Measurements from ENCODE around the gene STARD10. TPM values are rescaled to one million over a fixed set of nuclear protein-coding genes. Genes with fewer than 3 reads are reported as not detected.

STARD10 gene
- total RNA-seq: 100 to 1,000 TPM in 5 of 6 donors, 10 to 100 TPM in 1; 99.5 to 187 (median 153) TPM
- polyA plus RNA-seq: 100 to 1,000 TPM; 201 to 366 TPM

- Histone ChIP-seq H3K4me3 (peak within 1 kb of the TSS; percentile 40 to 58 (median 52)), H3K36me3 (no peaks in the 10 kb centered on the region), H3K27me3 (no peaks in the 10 kb centered on the region), H3K4me1 (peaks cover 0 to 11% (median 9%) of the 10 kb centered on the region in 3 donors), H3K9me3 (no peaks in the 10 kb centered on the region), H3K27ac (peak within 1 kb of the TSS; percentile 79 to 95 (median 83))
- intact Hi-C loops (cut with DNase I): loop anchor here in 1 of 3 donors (5.0 kb wide), 1 partner anchor 66 kb away; no protein-coding TSS in a partner anchor
- ATAC-seq (peak; percentile 96 to 99 (median 97)), DNase-seq (peak; percentile 93 to 99 (median 96)), FAIRE-seq (peak; percentile 59)
- peak; percentile 93 to 99 (median 96) for TF ChIP-seq CTCF (IDR thresholded peaks at IDR 0.05)
- WGBS, 2 donors: 1% methylated on average over 53 to 55 of the region's 55 CpGs
Observed at GRCh38 chr11:72793425-72794367, at the start of gene STARD10. Gene STARD10, minus strand, starts transcription at chr11:72794047. Its CDS starts 12,866 bp downstream, at chr11:72781181.

DNA sequence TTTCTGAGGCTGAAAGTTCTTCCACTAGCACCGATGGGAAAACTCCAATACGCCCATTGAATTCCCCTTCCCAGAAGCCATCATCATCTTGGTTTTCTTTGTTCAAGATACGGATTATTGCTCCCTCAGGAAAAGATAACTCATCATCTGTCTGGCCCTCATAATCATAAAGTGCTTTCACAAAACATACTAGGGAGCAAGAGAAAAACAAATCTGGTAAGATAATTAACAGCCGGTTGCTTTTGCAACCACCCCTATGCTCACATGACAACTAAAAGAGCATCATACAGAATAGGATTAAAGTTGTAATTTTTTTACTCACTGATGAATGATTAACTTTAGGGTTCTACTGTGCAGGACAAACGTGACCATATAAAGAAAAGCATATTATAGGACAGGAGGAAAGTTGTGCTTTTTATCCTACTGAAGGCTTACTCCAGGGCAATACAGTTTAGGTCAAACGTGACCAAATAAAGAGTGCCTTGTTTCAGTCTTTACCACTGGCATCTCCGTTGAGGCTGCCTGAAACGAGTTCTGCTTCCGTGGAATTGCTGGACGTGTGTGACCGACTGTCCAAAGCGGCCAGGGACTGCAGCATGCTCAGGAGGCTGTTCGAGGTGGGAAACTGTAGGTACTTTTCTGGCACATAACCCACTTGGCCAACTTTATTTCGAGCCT is 48.9 kb upstream of the STARD10 start:
- DNase-seq (no peak), FAIRE-seq (no peak), ATAC-seq (no peak)
- Histone ChIP-seq H3K9me3 (no peaks in the 10 kb centered on the region), H3K4me3 (no peak overlapping the region), H3K27me3 (no peaks in the 10 kb centered on the region), H3K4me1 (no peaks in the 10 kb centered on the region), H3K36me3 (peaks cover 0 to 32% (median 5%) of the 10 kb centered on the region in 3 donors), H3K27ac (no peak overlapping the region)
- intact Hi-C loops (cut with DNase I): no loop called here
- no peak for TF ChIP-seq CTCF (IDR thresholded peaks at IDR 0.05)
- 84 to 89% methylated on average over 14 of the region's 14 CpGs for WGBS, 2 donors

DNA sequence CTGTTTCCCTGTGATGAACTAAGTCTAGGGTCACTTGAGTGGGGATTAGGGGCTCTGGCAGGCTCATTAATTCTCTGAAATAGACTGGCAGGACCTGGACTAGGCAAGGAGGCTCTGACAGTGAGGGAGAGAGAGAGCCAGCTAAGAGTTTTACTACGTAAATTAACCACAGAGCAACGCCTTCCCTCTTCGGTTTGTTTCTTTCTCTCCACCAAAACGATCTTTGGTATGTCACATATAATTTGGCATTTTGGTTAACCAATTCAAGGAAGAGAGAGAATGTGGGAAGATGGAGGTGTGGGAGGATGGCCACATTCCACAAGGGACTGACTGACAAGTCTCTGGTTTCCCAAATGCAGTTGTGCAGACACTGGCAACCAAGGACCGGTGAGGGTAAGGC is 48.3 kb upstream of the STARD10 start:
- no peaks in the 10 kb centered on the region for H3K27me3 ChIP-seq
- FAIRE-seq (no peak), ATAC-seq (no peak), DNase-seq (no peak)
- peaks cover 0 to 32% (median 5%) of the 10 kb centered on the region in 3 donors for H3K36me3 ChIP-seq
- WGBS, 2 donors: 80 to 88% methylated on average over 5 of the region's 5 CpGs
- H3K27ac ChIP-seq: no peak overlapping the region
- TF ChIP-seq CTCF (IDR thresholded peaks at IDR 0.05): no peak
- no peaks in the 10 kb centered on the region for H3K9me3 ChIP-seq
- no peak overlapping the region for H3K4me3 ChIP-seq
- no peaks in the 10 kb centered on the region for H3K4me1 ChIP-seq
- intact Hi-C loops (cut with DNase I): no loop called here

DNA sequence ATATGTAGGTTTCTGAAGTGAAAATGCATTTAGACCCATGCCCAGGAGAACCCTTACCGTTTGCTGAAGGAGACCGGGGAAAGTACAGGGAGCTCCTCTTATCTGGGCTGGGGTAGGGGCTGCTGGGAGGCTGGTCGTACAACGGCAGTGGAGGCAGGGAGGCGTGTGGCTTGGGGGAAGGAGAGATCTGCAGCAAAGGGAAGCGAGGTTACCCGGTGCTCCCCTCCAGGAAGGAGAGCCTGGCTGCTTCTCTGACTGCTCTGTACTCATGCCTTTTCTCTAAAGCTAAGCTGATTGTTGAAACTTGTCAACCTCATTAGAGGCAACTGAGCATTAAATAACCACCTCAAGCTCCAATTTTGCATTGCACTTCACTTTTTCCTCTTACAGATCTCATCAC is 47.5 kb upstream of the STARD10 start:
- DNase-seq: no peak
- H3K27ac ChIP-seq: no peak overlapping the region
- no peaks in the 10 kb centered on the region for H3K4me1 ChIP-seq
- H3K4me3 ChIP-seq: no peak overlapping the region
- no peaks in the 10 kb centered on the region for H3K9me3 ChIP-seq
- H3K27me3 ChIP-seq: no peaks in the 10 kb centered on the region
- 93 to 94% methylated on average over 7 of the region's 7 CpGs for WGBS, 2 donors
- intact Hi-C loops (cut with DNase I): no loop called here
- ATAC-seq: no peak
- no peak for TF ChIP-seq CTCF (IDR thresholded peaks at IDR 0.05)
- peaks cover 0 to 32% (median 5%) of the 10 kb centered on the region in 3 donors for H3K36me3 ChIP-seq
- no peak for FAIRE-seq

All from pancreas (tissue), 10 donors.